ENCODE results near the gene MRPL17. TPM values are rescaled to one million over a fixed set of nuclear protein-coding genes. Genes with fewer than 3 reads are reported as not detected.
"Not testable (repeated sequence)": the region's sequence is repeated elsewhere in the genome, so short reads cannot be mapped to it uniquely, and the experiment has no call there.

The MRPL17 gene
- total and polyA plus RNA-seq, 2 of the 13 experiments (the other 11 are each of a cell fraction or from before 2014, with no cell fraction given) = 59.4 to 90.0 TPM

DNA sequence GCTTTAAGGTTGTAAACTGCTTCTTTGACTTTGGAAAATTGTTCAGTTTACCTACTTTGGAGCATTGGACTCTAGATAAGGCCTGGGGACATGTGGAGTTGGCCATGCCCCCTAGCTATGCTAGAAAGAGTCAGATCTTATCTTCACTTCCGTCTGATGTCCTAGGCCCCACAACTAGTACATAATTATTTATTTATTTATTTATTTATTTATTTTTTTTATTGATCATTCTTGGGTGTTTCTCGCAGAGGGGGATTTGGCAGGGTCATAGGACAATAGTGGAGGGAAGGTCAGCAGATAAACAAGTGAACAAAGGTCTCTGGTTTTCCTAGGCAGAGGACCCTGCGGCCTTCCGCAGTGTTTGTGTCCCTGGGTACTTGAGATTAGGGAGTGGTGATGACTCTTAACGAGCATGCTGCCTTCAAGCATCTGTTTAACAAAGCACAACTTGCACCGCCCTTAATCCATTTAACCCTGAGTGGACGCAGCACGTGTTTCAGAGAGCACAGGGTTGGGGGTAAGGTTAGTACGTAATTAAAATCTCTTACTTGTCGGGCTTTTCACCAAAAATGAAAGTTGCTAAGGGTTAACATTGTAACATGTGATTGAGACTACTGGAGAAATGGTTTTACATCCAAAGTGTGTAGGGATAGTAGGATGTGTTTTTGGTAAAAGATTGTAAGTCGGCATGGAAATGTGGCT is 7.4 kb upstream of the MRPL17 start:
- H4K20me1 ChIP-seq (ENCODE audit: insufficient read depth, low read length); CTCF ChIA-PET (ENCODE audit: low intra/inter-chr PET ratio, low total read pairs); BruUV-seq (replicated peaks); H3K9me3 ChIP-seq (ENCODE audit: low read length); FAIRE-seq; H3K79me2 ChIP-seq (ENCODE audit: insufficient read depth, low read length); H3K27ac ChIP-seq (ENCODE audit: extremely low read length, insufficient read depth, low read length); intact Hi-C loops (cut with micrococcal nuclease; ENCODE audit: unreplicated experiment); POLR2A ChIA-PET; in situ Hi-C loops (cut with HindIII; ENCODE audit: extremely low pct_ligation_motif_present, low pct_unique_long_range_greater_than_20kb); H2AFZ ChIP-seq (ENCODE audit: low read length); H3K4me3 ChIP-seq (replicated peaks in 1 of 3; ENCODE audit: insufficient read depth in 1 of 3, low read depth in 2 of 3, low read length in 3 of 3); H3K36me3 ChIP-seq (replicated peaks in 1 of 2; ENCODE audit: control insufficient read depth in 1 of 2, insufficient read depth in 2 of 2, low read length in 2 of 2); H3K9ac ChIP-seq (ENCODE audit: insufficient read depth, low read depth, low read length); TF ChIP-seq FOXP1 (IDR thresholded peaks at IDR 0.05); SOX6 (IDR thresholded peaks at IDR 0.05); GABPA (IDR thresholded peaks at IDR 0.05; ENCODE audit: low read depth, low read length); NR2F6 (CRISPR knock-in tag; IDR thresholded peaks at IDR 0.05): not testable (repeated sequence)
- H3K27me3 ChIP-seq (ENCODE audit: control insufficient read depth in 1 of 2, insufficient read depth in 2 of 2, low read length in 2 of 2) = peaks cover 0 to 16% of the 10 kb centered on the region in 2 experiments; a peak in 2 of 5 replicates
- DNase-seq (ENCODE audit: low spot score) (peak; percentile 23), ATAC-seq (peak; percentile 75)
- H3K4me2 ChIP-seq (ENCODE audit: low read depth, low read length) = peak overlapping the region; percentile 32; the same call in 1 of the 2 replicates
- TF ChIP-seq, protein P1, sequence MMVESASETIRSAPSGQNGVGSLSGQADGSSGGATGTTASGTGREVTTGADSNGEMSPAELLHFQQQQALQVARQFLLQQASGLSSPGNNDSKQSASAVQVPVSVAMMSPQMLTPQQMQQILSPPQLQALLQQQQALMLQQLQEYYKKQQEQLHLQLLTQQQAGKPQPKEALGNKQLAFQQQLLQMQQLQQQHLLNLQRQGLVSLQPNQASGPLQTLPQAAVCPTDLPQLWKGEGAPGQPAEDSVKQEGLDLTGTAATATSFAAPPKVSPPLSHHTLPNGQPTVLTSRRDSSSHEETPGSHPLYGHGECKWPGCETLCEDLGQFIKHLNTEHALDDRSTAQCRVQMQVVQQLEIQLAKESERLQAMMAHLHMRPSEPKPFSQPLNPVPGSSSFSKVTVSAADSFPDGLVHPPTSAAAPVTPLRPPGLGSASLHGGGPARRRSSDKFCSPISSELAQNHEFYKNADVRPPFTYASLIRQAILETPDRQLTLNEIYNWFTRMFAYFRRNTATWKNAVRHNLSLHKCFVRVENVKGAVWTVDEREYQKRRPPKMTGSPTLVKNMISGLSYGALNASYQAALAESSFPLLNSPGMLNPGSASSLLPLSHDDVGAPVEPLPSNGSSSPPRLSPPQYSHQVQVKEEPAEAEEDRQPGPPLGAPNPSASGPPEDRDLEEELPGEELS (CRISPR knock-in tag; IDR thresholded peaks at IDR 0.05) = 0 out of 2 replicates have a peak, but pooled peaks have one; percentile 45
- TF ChIP-seq, protein P2, sequence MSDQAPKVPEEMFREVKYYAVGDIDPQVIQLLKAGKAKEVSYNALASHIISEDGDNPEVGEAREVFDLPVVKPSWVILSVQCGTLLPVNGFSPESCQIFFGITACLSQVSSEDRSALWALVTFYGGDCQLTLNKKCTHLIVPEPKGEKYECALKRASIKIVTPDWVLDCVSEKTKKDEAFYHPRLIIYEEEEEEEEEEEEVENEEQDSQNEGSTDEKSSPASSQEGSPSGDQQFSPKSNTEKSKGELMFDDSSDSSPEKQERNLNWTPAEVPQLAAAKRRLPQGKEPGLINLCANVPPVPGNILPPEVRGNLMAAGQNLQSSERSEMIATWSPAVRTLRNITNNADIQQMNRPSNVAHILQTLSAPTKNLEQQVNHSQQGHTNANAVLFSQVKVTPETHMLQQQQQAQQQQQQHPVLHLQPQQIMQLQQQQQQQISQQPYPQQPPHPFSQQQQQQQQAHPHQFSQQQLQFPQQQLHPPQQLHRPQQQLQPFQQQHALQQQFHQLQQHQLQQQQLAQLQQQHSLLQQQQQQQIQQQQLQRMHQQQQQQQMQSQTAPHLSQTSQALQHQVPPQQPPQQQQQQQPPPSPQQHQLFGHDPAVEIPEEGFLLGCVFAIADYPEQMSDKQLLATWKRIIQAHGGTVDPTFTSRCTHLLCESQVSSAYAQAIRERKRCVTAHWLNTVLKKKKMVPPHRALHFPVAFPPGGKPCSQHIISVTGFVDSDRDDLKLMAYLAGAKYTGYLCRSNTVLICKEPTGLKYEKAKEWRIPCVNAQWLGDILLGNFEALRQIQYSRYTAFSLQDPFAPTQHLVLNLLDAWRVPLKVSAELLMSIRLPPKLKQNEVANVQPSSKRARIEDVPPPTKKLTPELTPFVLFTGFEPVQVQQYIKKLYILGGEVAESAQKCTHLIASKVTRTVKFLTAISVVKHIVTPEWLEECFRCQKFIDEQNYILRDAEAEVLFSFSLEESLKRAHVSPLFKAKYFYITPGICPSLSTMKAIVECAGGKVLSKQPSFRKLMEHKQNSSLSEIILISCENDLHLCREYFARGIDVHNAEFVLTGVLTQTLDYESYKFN (CRISPR knock-in tag; conservative IDR thresholded peaks at IDR 0.05) = peak; percentile 30; the same call in 1 of the 2 replicates
- TF ChIP-seq FOXP1 (CRISPR knock-in tag; IDR thresholded peaks at IDR 0.05) = peak; percentile 48; the same call in 1 of the 2 replicates
- TF ChIP-seq RARA (CRISPR knock-in tag; IDR thresholded peaks at IDR 0.05) = peak; percentile 18; the same call in 1 of the 2 replicates
- 0 out of 2 replicates have a peak, but pooled peaks have one; percentile 17 for TF ChIP-seq ZFX (CRISPR knock-in tag; IDR thresholded peaks at IDR 0.05; ENCODE audit: low read depth)
- TF ChIP-seq BCL6 (CRISPR knock-in tag; IDR thresholded peaks at IDR 0.05) = peak; percentile 78
- 0 out of 2 replicates have a peak, but pooled peaks have one; percentile 27 for TF ChIP-seq HDAC1 (CRISPR knock-in tag; IDR thresholded peaks at IDR 0.05)
- TF ChIP-seq SOX6 (CRISPR knock-in tag; IDR thresholded peaks at IDR 0.05) = peak; percentile 61
- 0 out of 2 replicates have a peak, but pooled peaks have one; percentile 16 for TF ChIP-seq GABPA (CRISPR knock-in tag; IDR thresholded peaks at IDR 0.05; ENCODE audit: low read depth)
- TF ChIP-seq NR2F6 (IDR thresholded peaks at IDR 0.05) = 0 out of 2 replicates have a peak, but pooled peaks have one; percentile 30
- 0 out of 2 replicates have a peak, but pooled peaks have one; percentile 41 for TF ChIP-seq ZNF652 (CRISPR knock-in tag; IDR thresholded peaks at IDR 0.05; ENCODE audit: borderline replicate concordance, low read depth)
- TF ChIP-seq, protein P3, sequence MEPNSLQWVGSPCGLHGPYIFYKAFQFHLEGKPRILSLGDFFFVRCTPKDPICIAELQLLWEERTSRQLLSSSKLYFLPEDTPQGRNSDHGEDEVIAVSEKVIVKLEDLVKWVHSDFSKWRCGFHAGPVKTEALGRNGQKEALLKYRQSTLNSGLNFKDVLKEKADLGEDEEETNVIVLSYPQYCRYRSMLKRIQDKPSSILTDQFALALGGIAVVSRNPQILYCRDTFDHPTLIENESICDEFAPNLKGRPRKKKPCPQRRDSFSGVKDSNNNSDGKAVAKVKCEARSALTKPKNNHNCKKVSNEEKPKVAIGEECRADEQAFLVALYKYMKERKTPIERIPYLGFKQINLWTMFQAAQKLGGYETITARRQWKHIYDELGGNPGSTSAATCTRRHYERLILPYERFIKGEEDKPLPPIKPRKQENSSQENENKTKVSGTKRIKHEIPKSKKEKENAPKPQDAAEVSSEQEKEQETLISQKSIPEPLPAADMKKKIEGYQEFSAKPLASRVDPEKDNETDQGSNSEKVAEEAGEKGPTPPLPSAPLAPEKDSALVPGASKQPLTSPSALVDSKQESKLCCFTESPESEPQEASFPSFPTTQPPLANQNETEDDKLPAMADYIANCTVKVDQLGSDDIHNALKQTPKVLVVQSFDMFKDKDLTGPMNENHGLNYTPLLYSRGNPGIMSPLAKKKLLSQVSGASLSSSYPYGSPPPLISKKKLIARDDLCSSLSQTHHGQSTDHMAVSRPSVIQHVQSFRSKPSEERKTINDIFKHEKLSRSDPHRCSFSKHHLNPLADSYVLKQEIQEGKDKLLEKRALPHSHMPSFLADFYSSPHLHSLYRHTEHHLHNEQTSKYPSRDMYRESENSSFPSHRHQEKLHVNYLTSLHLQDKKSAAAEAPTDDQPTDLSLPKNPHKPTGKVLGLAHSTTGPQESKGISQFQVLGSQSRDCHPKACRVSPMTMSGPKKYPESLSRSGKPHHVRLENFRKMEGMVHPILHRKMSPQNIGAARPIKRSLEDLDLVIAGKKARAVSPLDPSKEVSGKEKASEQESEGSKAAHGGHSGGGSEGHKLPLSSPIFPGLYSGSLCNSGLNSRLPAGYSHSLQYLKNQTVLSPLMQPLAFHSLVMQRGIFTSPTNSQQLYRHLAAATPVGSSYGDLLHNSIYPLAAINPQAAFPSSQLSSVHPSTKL (CRISPR knock-in tag; IDR thresholded peaks at IDR 0.05) = 0 out of 2 replicates have a peak, but pooled peaks have one; percentile 13
- WGBS (ENCODE audit: low lambda C conversion rate) = 17% methylated on average over 8 of the region's 11 CpGs
- peaks cover 13% of the 10 kb centered on the region; the same call in 1 of the 2 replicates for H3K4me1 ChIP-seq (ENCODE audit: insufficient read depth, low read length)

All from HepG2 (cell line).